ENCODE data around the gene RPTOR.

DNA sequence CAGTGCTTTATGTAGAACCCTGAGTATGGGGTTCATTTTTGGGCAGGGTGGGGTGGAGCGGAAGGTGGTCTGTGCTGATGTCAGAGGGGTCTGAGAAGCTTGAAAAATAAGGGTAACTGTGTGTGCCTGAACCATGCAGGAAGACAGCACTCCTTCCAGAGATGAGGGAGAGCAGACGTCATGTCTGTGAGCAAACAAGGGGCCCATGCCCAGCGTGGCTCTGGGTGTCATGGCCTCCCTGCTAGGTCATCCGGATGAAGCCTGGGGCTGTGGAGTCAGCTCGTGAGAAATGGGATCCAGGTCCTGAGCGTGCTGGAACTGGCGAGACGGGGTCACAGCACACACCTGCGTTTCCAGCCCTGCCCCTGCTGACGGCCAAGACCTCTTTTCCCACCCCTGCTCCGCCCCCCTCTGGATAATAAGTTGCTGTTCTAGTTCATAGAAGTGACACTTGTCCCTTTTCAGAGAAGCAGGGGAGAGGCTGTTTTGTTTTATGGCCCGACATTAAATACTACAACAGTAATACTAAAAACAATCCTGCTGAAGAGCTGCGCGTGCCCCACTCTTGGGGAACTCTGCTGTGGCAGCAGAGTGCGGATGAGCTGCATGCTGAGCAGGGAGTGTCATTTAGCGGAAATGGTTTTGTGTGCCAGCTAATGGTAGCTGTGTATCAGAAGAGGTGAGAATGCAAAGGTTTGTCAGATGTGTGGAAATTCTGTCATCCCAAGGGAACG lies 92.6 kb downstream of the RPTOR start:
- no peak for TF ChIP-seq SIN3A (IDR thresholded peaks at IDR 0.05; ENCODE audit: borderline replicate concordance, insufficient read depth, low read depth, low read length)
- TF ChIP-seq, protein P1, sequence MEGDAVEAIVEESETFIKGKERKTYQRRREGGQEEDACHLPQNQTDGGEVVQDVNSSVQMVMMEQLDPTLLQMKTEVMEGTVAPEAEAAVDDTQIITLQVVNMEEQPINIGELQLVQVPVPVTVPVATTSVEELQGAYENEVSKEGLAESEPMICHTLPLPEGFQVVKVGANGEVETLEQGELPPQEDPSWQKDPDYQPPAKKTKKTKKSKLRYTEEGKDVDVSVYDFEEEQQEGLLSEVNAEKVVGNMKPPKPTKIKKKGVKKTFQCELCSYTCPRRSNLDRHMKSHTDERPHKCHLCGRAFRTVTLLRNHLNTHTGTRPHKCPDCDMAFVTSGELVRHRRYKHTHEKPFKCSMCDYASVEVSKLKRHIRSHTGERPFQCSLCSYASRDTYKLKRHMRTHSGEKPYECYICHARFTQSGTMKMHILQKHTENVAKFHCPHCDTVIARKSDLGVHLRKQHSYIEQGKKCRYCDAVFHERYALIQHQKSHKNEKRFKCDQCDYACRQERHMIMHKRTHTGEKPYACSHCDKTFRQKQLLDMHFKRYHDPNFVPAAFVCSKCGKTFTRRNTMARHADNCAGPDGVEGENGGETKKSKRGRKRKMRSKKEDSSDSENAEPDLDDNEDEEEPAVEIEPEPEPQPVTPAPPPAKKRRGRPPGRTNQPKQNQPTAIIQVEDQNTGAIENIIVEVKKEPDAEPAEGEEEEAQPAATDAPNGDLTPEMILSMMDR (IDR thresholded peaks at IDR 0.05) = no peak
